GM21717 (cell line): Measurements from ENCODE around the gene MCM5.
"Not testable (repeated sequence)": the region's sequence is repeated elsewhere in the genome, so short reads cannot be mapped to it uniquely, and the experiment has no call there.

Experiments used
- ATAC-seq: cut with Tn5 transposase; IDR thresholded peaks from one replicate; pipeline ENCODE4 v1.9.1; 2021; ENCODE audit warnings: mild to moderate bottlenecking, moderate library complexity; ENCODE audit not compliant: unreplicated experiment

MCM5 gene

GRCh38 chr22:35470903-35471321, 71.0 kb downstream of the MCM5 start:
- ATAC-seq = no peak

DNA sequence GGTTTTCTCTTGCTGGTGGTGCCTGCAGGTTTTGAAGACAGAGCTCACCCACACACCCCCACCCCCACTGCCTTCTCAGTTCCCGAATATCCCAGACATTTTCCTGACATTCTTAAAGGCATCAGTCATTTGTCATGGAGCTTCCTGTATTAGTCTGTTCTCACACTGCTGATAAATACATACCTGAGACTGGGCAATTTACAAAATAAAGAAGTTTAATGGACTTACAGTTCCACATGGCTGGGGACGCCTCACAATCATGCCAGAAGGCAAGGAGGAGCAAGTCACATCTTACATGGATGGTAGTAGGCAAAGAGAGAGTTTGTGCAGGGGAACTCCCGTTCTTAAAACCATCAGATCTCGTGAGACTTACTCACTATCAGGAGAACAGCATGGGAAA, 71.6 kb downstream of the MCM5 start:
- ATAC-seq = not testable (repeated sequence)

DNA sequence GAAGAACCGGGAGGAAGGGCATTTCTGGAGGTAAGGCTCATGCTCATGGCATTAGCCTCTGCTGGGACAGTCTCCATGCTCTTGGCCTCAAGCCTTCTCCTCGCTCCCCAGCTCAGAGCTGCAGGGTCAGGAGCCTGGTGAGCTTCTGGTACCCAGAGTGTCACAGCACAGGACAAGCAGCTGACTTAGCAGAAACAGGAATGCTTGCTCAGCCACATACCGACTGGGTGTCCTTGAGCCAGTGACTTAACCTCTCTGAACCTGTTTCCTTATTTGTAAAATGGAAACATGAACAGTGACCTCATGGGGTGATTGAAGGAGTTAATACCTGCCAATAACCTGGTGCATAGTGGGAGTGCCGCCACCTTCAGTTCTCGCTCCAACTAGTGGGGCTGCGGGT, 72.5 kb downstream of the MCM5 start:
- no peak for ATAC-seq

- no peak for ATAC-seq
These were observed 74.0 kb downstream of the MCM5 start for GRCh38 chr22:35473971-35474370.
